ENCODE measurements around the gene UROC1. TPM values are rescaled to one million over a fixed set of nuclear protein-coding genes. Genes with fewer than 3 reads are reported as not detected.

The UROC1 gene
- total RNA-seq, 2 donors from 2014 or later, result not detected

DNA sequence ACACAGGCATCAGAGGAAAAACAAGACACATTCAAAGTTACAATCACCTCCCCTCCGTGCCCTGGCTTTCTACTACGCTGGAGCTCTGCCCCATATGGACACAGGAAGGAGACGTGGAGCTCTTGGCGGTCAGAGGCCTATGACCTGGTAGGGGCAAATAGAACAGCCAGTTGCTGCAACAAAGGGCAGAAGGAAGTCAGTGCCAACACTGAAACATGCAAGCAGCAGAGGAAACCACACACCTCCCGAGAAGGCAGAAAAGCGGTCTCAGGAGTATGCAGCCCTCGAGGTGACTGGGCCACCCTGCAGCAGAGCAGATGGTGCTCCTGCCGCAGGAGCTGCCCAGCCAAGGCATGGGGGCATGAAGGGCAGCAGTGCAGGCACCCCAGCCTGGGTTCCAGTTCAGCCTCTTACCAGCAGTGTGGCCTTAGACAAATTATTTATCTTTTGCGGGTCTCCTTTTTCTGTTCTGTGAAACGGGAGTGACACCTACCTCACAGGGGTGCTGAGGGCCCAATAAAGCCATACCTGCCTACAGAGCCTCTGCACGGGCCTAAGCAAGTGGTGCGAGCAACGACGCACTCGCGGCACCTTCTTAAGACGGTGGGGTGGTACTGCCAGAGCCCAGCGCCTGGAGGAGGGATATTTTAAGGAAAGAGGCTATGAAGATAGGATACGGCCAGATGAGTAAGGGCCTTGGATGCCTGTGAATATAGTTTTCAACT, 50.5 kb downstream of the UROC1 start:
- H3K36me3 Mint-ChIP-seq (ENCODE audit: low read depth), result peaks cover 98% of the 10 kb centered on the region
- peak; percentile 42 for ATAC-seq (replicated peaks)

DNA sequence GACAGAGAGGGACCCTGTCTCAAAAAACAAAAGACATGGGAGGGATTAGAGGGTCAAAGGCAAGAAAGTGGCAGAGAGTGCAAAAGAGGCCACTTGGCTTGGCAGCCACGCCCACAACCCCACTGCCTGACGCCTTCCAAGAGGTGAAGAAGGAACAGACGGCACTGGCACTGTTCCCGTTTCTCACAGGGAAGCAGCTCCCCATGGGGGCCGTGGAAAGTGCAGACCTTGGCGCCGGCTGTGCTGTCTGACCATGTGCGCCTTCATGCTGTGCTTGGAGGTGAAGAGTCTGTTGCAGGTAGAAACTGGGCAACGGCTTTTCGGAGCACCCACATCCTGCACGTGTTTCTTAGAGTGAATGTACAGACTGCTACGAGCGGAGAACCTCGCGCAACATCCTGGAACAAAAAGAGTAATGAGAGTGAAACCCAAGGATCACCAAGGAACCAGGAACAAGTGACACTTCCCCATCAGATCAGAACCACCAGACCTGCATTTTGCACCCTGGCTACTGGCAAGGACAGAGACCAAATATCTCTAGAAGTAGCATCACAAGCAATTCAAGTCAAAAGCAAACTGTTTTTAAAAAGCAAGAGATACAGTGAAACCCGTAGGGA, 51.5 kb downstream of the UROC1 start:
- peak; percentile 44 for ATAC-seq (replicated peaks)
- peaks cover 28% of the 10 kb centered on the region for H3K4me1 Mint-ChIP-seq
- H3K27ac Mint-ChIP-seq, result peak overlapping the region; percentile 75
- H3K27me3 Mint-ChIP-seq, result no peaks in the 10 kb centered on the region
- H3K4me3 Mint-ChIP-seq, result no peak overlapping the region
- H3K9me3 Mint-ChIP-seq, result no peaks in the 10 kb centered on the region
- H3K36me3 Mint-ChIP-seq (ENCODE audit: low read depth), result peaks cover 98% of the 10 kb centered on the region

More for the DNA sequence above, 50.5 kb downstream of the UROC1 start:
- H3K27ac Mint-ChIP-seq, result peak overlapping the region; percentile 75
- peaks cover 28% of the 10 kb centered on the region for H3K4me1 Mint-ChIP-seq
- H3K9me3 Mint-ChIP-seq, result no peaks in the 10 kb centered on the region
- no peaks in the 10 kb centered on the region for H3K27me3 Mint-ChIP-seq
- no peak overlapping the region for H3K4me3 Mint-ChIP-seq

GRCh38 chr3:126464997-126465396, 52.6 kb downstream of the UROC1 start:
- Mint-ChIP-seq H3K27ac (no peak overlapping the region), H3K9me3 (no peaks in the 10 kb centered on the region), H3K4me3 (no peak overlapping the region), H3K36me3 (ENCODE audit: low read depth) (peaks cover 98% of the 10 kb centered on the region), H3K27me3 (no peaks in the 10 kb centered on the region), H3K4me1 (peaks cover 28% of the 10 kb centered on the region)
- ATAC-seq (replicated peaks), result no peak

DNA sequence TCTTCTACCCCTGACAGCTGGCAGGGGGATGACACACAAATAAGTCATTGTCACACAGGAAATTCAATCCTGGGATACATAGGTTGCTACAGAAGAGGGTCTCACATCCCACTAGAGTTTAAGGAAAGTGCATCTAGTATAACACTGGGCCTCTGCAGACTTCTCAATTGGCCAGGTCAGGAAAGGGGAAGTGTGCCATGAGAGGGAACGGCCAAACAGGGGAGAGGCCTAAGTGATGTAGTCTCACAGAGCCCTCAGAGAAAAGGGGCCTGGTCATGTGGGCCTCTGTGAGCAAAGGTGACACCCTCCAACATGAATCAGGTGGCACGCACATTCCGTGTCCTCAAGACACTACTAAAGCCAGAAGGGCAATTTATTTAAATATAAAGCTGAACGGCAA, 53.1 kb downstream of the UROC1 start:
- Mint-ChIP-seq H3K4me1 (peaks cover 24% of the 10 kb centered on the region), H3K27ac (peak overlapping the region; percentile 70), H3K4me3 (no peak overlapping the region), H3K36me3 (ENCODE audit: low read depth) (peaks cover 98% of the 10 kb centered on the region), H3K27me3 (no peaks in the 10 kb centered on the region), H3K9me3 (no peaks in the 10 kb centered on the region)
- no peak for ATAC-seq (replicated peaks)

GRCh38 chr3:126464093-126464492, 53.5 kb downstream of the UROC1 start:
- Mint-ChIP-seq H3K9me3 (no peaks in the 10 kb centered on the region), H3K27ac (peak overlapping the region; percentile 70), H3K4me1 (peaks cover 20% of the 10 kb centered on the region), H3K36me3 (ENCODE audit: low read depth) (peaks cover 98% of the 10 kb centered on the region), H3K27me3 (no peaks in the 10 kb centered on the region), H3K4me3 (no peak overlapping the region)
- ATAC-seq (replicated peaks), result no peak

GRCh38 chr3:126463521-126463920, 54.1 kb downstream of the UROC1 start:
- no peaks in the 10 kb centered on the region for H3K9me3 Mint-ChIP-seq
- no peak overlapping the region for H3K27ac Mint-ChIP-seq
- H3K27me3 Mint-ChIP-seq, result no peaks in the 10 kb centered on the region
- H3K4me1 Mint-ChIP-seq, result peaks cover 16% of the 10 kb centered on the region
- peaks cover 98% of the 10 kb centered on the region for H3K36me3 Mint-ChIP-seq (ENCODE audit: low read depth)
- no peak overlapping the region for H3K4me3 Mint-ChIP-seq
- no peak for ATAC-seq (replicated peaks)

GRCh38 chr3:126461450-126462070, 56.0 kb downstream of the UROC1 start:
- peaks cover 8% of the 10 kb centered on the region for H3K4me1 Mint-ChIP-seq
- H3K27ac Mint-ChIP-seq, result no peak overlapping the region
- H3K4me3 Mint-ChIP-seq, result no peak overlapping the region
- H3K9me3 Mint-ChIP-seq, result no peaks in the 10 kb centered on the region
- H3K27me3 Mint-ChIP-seq, result no peaks in the 10 kb centered on the region
- peaks cover 100% of the 10 kb centered on the region for H3K36me3 Mint-ChIP-seq (ENCODE audit: low read depth)
- ATAC-seq (replicated peaks), result no peak

GRCh38 chr3:126460381-126460780, 57.2 kb downstream of the UROC1 start:
- peaks cover 98% of the 10 kb centered on the region for H3K36me3 Mint-ChIP-seq (ENCODE audit: low read depth)
- H3K9me3 Mint-ChIP-seq, result no peaks in the 10 kb centered on the region
- H3K27me3 Mint-ChIP-seq, result no peaks in the 10 kb centered on the region
- H3K4me3 Mint-ChIP-seq, result no peak overlapping the region
- no peak overlapping the region for H3K27ac Mint-ChIP-seq
- H3K4me1 Mint-ChIP-seq, result peaks cover 5% of the 10 kb centered on the region
- ATAC-seq (replicated peaks), result no peak

GRCh38 chr3:126459763-126460127, 57.8 kb downstream of the UROC1 start:
- no peak for ATAC-seq (replicated peaks)
- peaks cover 5% of the 10 kb centered on the region for H3K4me1 Mint-ChIP-seq
- no peak overlapping the region for H3K27ac Mint-ChIP-seq
- peaks cover 98% of the 10 kb centered on the region for H3K36me3 Mint-ChIP-seq (ENCODE audit: low read depth)
- H3K27me3 Mint-ChIP-seq, result no peaks in the 10 kb centered on the region
- H3K9me3 Mint-ChIP-seq, result no peaks in the 10 kb centered on the region
- H3K4me3 Mint-ChIP-seq, result no peak overlapping the region

- peaks cover 5% of the 10 kb centered on the region for H3K4me1 Mint-ChIP-seq
- ATAC-seq (replicated peaks), result no peak
- no peaks in the 10 kb centered on the region for H3K9me3 Mint-ChIP-seq
- H3K36me3 Mint-ChIP-seq (ENCODE audit: low read depth), result peaks cover 98% of the 10 kb centered on the region
- H3K27me3 Mint-ChIP-seq, result no peaks in the 10 kb centered on the region
- no peak overlapping the region for H3K4me3 Mint-ChIP-seq
- H3K27ac Mint-ChIP-seq, result no peak overlapping the region
Observed at GRCh38 chr3:126459111-126459762, 58.3 kb downstream of the UROC1 start.

DNA sequence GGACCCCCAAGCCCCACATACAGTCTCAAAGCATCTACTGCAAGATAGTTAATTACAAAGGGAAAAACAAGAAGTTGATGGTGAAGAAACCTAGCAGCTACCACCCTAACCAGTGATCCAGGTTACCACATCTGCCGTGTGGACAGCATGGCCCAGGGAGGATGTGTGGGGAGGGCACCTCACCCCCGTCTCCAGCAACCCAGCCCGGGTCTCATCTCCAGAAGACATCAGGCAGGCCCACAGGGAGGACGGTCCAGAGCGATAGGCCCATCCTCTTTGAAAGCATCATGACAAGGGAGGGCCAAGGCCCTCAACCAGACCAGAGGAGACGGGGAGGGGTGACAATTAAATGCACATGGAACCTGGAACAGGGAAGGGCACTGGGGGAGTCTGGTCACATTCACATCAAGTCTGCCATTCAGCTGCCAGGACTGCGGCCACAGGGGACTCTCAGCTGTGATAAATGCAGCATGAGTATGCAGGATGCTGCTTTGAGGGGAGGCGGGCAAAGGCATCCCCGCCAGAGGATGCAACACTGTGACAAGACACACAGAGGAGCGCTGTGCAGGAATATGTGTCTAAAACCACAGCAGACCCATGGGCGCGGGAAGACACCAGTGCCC, 60.7 kb downstream of the UROC1 start:
- H3K4me1 Mint-ChIP-seq, result peaks cover 5% of the 10 kb centered on the region
- no peaks in the 10 kb centered on the region for H3K9me3 Mint-ChIP-seq
- peak overlapping the region; percentile 75 for H3K27ac Mint-ChIP-seq
- ATAC-seq (replicated peaks), result no peak
- H3K4me3 Mint-ChIP-seq, result no peak overlapping the region
- no peaks in the 10 kb centered on the region for H3K27me3 Mint-ChIP-seq
- H3K36me3 Mint-ChIP-seq (ENCODE audit: low read depth), result peaks cover 95% of the 10 kb centered on the region

- H3K27me3 Mint-ChIP-seq, result no peaks in the 10 kb centered on the region
Observed at GRCh38 chr3:126456211-126456610, 61.4 kb downstream of the UROC1 start.

DNA sequence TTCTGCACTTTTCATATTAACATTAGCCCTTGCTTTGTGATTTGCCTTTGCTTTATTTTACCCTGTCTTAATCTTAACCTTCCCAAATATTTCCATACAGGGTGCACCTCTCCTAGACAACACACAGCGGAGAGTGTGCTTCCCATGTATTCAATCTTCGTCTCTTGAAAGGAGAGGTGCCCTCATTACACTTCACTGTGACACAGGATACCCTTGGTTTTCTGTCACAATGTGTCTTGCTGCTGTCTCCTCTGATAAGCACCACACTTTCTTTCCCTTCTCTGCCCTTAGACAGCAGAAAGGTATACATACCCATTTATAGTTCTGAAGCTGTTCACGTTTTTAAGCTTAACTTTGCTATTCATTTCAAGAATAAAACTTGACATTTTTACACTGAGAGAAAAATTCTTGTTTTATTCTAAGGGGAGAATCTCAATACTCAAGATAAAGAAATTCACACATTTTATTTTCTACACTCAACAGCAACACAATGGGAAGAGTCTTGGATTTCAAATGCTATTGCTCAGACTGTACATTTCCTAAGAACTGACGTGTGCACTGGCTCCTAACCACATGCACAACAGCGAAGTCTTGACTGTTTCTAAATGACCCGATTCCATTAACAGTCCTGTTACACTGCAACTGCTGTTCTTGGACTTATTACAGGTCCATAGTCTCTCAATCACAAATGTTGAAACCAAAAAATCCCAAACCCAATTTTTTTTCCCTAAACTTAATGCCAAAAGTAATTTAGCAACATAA, 63.0 kb downstream of the UROC1 start:
- ATAC-seq (replicated peaks), result no peak
- Mint-ChIP-seq H3K36me3 (ENCODE audit: low read depth) (peaks cover 87% of the 10 kb centered on the region), H3K4me3 (no peak overlapping the region), H3K27ac (no peak overlapping the region), H3K4me1 (peaks cover 5% of the 10 kb centered on the region), H3K9me3 (no peaks in the 10 kb centered on the region), H3K27me3 (no peaks in the 10 kb centered on the region)

More at GRCh38 chr3:126456211-126456610, 61.4 kb downstream of the UROC1 start:
- peaks cover 95% of the 10 kb centered on the region for H3K36me3 Mint-ChIP-seq (ENCODE audit: low read depth)
- no peak for ATAC-seq (replicated peaks)
- peaks cover 5% of the 10 kb centered on the region for H3K4me1 Mint-ChIP-seq
- H3K4me3 Mint-ChIP-seq, result no peak overlapping the region
- no peaks in the 10 kb centered on the region for H3K9me3 Mint-ChIP-seq
- peak overlapping the region; percentile 75 for H3K27ac Mint-ChIP-seq

DNA sequence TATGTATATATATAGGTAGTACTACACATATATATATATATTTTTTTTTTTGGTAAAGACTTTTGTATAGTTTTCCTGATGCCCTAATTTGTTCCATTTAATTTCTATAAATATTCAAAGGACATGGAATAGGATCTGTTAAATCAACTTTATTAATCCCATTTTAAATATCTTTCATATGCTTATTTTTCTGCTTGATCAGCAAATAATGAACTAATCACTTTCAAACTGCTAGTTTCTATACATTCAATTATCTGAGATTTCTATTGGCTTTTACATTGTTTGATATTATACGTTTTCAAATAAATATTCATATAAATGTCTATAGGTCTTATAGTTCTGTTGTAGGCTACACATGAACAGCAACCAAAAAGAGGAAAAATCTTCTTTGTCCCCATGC, 63.5 kb downstream of the UROC1 start:
- no peak for ATAC-seq (replicated peaks)
- peaks cover 5% of the 10 kb centered on the region for H3K4me1 Mint-ChIP-seq
- no peak overlapping the region for H3K27ac Mint-ChIP-seq
- no peaks in the 10 kb centered on the region for H3K9me3 Mint-ChIP-seq
- no peak overlapping the region for H3K4me3 Mint-ChIP-seq
- peaks cover 85% of the 10 kb centered on the region for H3K36me3 Mint-ChIP-seq (ENCODE audit: low read depth)
- H3K27me3 Mint-ChIP-seq, result no peaks in the 10 kb centered on the region
